Breast epithelium (tissue), 3 donors: Measurements from ENCODE around the gene SFMBT2.

ENCODE experiments used
- POLR2AphosphoS5 ChIP-seq, 3 donors: sonication (generic); formaldehyde crosslinking; IDR thresholded peaks; one replicate each; pipeline ENCODE4 v1.6.1; 2017; ENCODE audit warnings: antibody characterized with exemption in 3 of 3
- TF ChIP-seq, protein P1 (sequence below), 3 donors: fragments of 450-650 bp; IDR thresholded peaks; one replicate each; pipeline ENCODE4 v1.5.1; 2016 to 2017; ENCODE audit warnings: antibody characterized with exemption in 3 of 3, mild to moderate bottlenecking in 3 of 3, moderate library complexity in 3 of 3

- no peak for TF ChIP-seq POLR2AphosphoS5 (IDR thresholded peaks at IDR 0.05)
- TF ChIP-seq, protein P1, sequence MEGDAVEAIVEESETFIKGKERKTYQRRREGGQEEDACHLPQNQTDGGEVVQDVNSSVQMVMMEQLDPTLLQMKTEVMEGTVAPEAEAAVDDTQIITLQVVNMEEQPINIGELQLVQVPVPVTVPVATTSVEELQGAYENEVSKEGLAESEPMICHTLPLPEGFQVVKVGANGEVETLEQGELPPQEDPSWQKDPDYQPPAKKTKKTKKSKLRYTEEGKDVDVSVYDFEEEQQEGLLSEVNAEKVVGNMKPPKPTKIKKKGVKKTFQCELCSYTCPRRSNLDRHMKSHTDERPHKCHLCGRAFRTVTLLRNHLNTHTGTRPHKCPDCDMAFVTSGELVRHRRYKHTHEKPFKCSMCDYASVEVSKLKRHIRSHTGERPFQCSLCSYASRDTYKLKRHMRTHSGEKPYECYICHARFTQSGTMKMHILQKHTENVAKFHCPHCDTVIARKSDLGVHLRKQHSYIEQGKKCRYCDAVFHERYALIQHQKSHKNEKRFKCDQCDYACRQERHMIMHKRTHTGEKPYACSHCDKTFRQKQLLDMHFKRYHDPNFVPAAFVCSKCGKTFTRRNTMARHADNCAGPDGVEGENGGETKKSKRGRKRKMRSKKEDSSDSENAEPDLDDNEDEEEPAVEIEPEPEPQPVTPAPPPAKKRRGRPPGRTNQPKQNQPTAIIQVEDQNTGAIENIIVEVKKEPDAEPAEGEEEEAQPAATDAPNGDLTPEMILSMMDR (IDR thresholded peaks at IDR 0.05) = no peak
Observed at GRCh38 chr10:7338469-7338868, 72.4 kb downstream of the SFMBT2 start.
